Neural cell (in vitro differentiated cells): ENCODE results near the gene TRAPPC14. TPM values are rescaled to one million over a fixed set of nuclear protein-coding genes. Genes with fewer than 3 reads are reported as not detected.

Experiments
- H2AFZ ChIP-seq: fragments of 200-600, 300-800 bp; sonication (generic), shearing (Covaris generic); 2 replicates; pipeline ENCODE4 v1.6.0; 2014; ENCODE audit warnings: low read depth, mild to moderate bottlenecking, antibody characterized with exemption, low read length, moderate library complexity
- H3F3A ChIP-seq: fragments of 200-600 bp; shearing (Covaris generic); 2 replicates; pipeline ENCODE4 v1.6.1; 2016; ENCODE audit warnings: mild to moderate bottlenecking, moderate library complexity, mixed read lengths, antibody characterized with exemption, low read length; ENCODE audit not compliant: insufficient read depth, poor library complexity, severe bottlenecking
- H3K27ac ChIP-seq: fragments of 200-600, 300-800 bp; sonication (generic), shearing (Covaris generic); 2 replicates; pipeline ENCODE4 v1.5.1; 2014; ENCODE audit warnings: mild to moderate bottlenecking, low read length, moderate library complexity
- H3K27me3 ChIP-seq: fragments of 300-800, 200-600 bp; sonication (generic), shearing (Covaris generic); 2 replicates; pipeline ENCODE4 v1.6.0; 2014; ENCODE audit warnings: mild to moderate bottlenecking, low read depth, low read length, moderate library complexity; ENCODE audit not compliant: insufficient read depth
- H3K36me3 ChIP-seq: fragments of 300-800, 200-600 bp; sonication (generic), shearing (Covaris generic); 2 replicates; pipeline ENCODE4 v1.5.1; 2014; ENCODE audit warnings: mild to moderate bottlenecking, antibody characterized with exemption, low read length, moderate library complexity; ENCODE audit not compliant: insufficient read depth
- H3K4me2 ChIP-seq: fragments of 300-800, 200-600 bp; sonication (generic), shearing (Covaris generic); 2 replicates; pipeline ENCODE4 v1.6.0; 2014; ENCODE audit warnings: mild to moderate bottlenecking, low read length
- H3K4me3 ChIP-seq: fragments of 300-800, 200-600 bp; sonication (generic), shearing (Covaris generic); 2 replicates; pipeline ENCODE4 v1.5.1; 2014; ENCODE audit warnings: mild to moderate bottlenecking, low read length, moderate library complexity
- H3K79me2 ChIP-seq: fragments of 200-600 bp; shearing (Covaris generic); replicated peaks from 2 replicates; pipeline ENCODE4 v1.6.0; 2014; ENCODE audit warnings: mild to moderate bottlenecking, low read length, moderate library complexity; ENCODE audit not compliant: insufficient read depth
- H3K9ac ChIP-seq: fragments of 300-800, 200-600 bp; sonication (generic), shearing (Covaris generic); 2 replicates; pipeline ENCODE4 v1.6.1; 2016; ENCODE audit warnings: mild to moderate bottlenecking, low read length, mixed read lengths
- H3K9me2 ChIP-seq: fragments of 200-600 bp; shearing (Covaris generic); 2 replicates; pipeline ENCODE4 v1.6.1; 2016; ENCODE audit warnings: mild to moderate bottlenecking, low read length, mixed read lengths; ENCODE audit not compliant: insufficient read depth
- H3K9me3 ChIP-seq: fragments of 200-600, 300-800 bp; sonication (generic), shearing (Covaris generic); 2 replicates; pipeline ENCODE4 v1.6.1; 2016; ENCODE audit warnings: mild to moderate bottlenecking, mixed run types, low read length, moderate library complexity, mixed read lengths
- H4K20me1 ChIP-seq: fragments of 200-600 bp; shearing (Covaris generic); 2 replicates; pipeline ENCODE4 v1.6.1; 2016; ENCODE audit warnings: mild to moderate bottlenecking, mixed run types; ENCODE audit not compliant: insufficient read depth
- EP300 ChIP-seq: fragments of 450-650 bp; conservative IDR thresholded peaks from 2 replicates; pipeline ENCODE4 v1.6.1; 2014; ENCODE audit warnings: antibody characterized with exemption, mild to moderate bottlenecking, moderate library complexity; ENCODE audit not compliant: poor library complexity, severe bottlenecking
- EZH2 ChIP-seq: fragments of 200-600, 300-800 bp; shearing (Covaris generic), sonication (generic); IDR thresholded peaks from 2 replicates; pipeline ENCODE4 v1.6.1; 2014; ENCODE audit warnings: antibody characterized with exemption, low read length, borderline replicate concordance, mild to moderate bottlenecking; ENCODE audit not compliant: insufficient read depth, poor library complexity, severe bottlenecking
- MXI1 ChIP-seq: fragments of 450-650 bp; conservative IDR thresholded peaks from 2 replicates; pipeline ENCODE4 v1.6.1; 2014; ENCODE audit warnings: antibody characterized with exemption, mild to moderate bottlenecking; ENCODE audit not compliant: poor library complexity, severe bottlenecking
- POLR2AphosphoS5 ChIP-seq: IDR thresholded peaks from 2 replicates; pipeline ENCODE4 v1.6.1; 2012
- RAD21 ChIP-seq: fragments of 450-650 bp; conservative IDR thresholded peaks from 2 replicates; pipeline ENCODE4 v1.6.1; 2014; ENCODE audit warnings: antibody characterized with exemption, mild to moderate bottlenecking, moderate library complexity
- SMC3 ChIP-seq: fragments of 450-650 bp; conservative IDR thresholded peaks from 2 replicates; pipeline ENCODE4 v1.6.1; 2014; ENCODE audit warnings: antibody characterized with exemption, mild to moderate bottlenecking, moderate library complexity; ENCODE audit not compliant: poor library complexity
- TAF1 ChIP-seq: IDR thresholded peaks from 2 replicates; pipeline ENCODE4 v1.6.1; 2012; ENCODE audit warnings: low read depth
- polyA plus RNA-seq: library from polyadenylated mRNA; depleted of rRNA; stranded (reverse); fragments of >200 nt; gene quantifications from 2 replicates; pipeline ENCODE4 v1.2.3, GENCODE V29; 2014
- TF ChIP-seq, protein P1 (sequence below): IDR thresholded peaks from 2 replicates; pipeline ENCODE4 v1.6.1; 2012; ENCODE audit warnings: borderline replicate concordance
- TF ChIP-seq, protein P2 (sequence below): fragments of 450-650 bp; IDR thresholded peaks from 2 replicates; pipeline ENCODE4 v1.5.1; 2014; ENCODE audit warnings: antibody characterized with exemption, mild to moderate bottlenecking, moderate library complexity; ENCODE audit not compliant: poor library complexity, severe bottlenecking

Gene TRAPPC14
- polyA plus RNA-seq, 1 donor from 2014 or later = 26.7 TPM

- Histone ChIP-seq H3K27ac (no peak overlapping the region), H3K27me3 (no peaks in the 10 kb centered on the region), H3K4me3 (no peak overlapping the region), H3K36me3 (no peaks in the 10 kb centered on the region), H2AFZ (no peak overlapping the region), H3K9me3 (no peaks in the 10 kb centered on the region), H3K9me2 (no peaks in the 10 kb centered on the region), H4K20me1 (no peaks in the 10 kb centered on the region), H3K79me2 (no peaks in the 10 kb centered on the region), H3F3A (no peaks in the 10 kb centered on the region), H3K4me2 (no peak overlapping the region), H3K9ac (no peak overlapping the region)
- TF ChIP-seq EP300 (no peak), POLR2AphosphoS5 (peak; percentile 16), TAF1 (no peak)
These were observed 7.9 kb upstream of the TRAPPC14 start for GRCh38 chr7:100166317-100166940.

DNA sequence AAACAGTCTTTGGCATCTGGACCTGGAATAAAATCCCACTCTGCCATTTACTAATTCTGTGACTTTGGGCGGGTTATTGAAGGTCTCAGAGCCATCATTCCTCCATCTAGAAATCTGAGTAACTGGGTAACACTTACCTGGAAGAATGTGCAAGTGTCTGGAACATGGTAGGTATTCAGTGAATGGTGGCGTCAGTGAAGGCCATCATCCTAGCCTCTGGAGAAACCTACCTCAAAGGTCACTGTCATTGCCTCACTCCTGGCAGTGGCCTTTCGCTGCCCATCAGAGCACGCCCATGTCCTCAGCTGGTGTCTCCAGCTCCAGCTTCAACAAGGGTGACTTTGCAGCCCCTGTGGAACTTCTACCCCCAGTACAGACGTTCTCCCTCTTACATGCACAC lies 5.3 kb upstream of the TRAPPC14 start:
- H4K20me1 ChIP-seq = no peaks in the 10 kb centered on the region
- H3F3A ChIP-seq = no peaks in the 10 kb centered on the region
- H3K36me3 ChIP-seq = no peaks in the 10 kb centered on the region
- H3K9ac ChIP-seq = no peak overlapping the region
- TF ChIP-seq RAD21 (no peak), MXI1 (no peak), SMC3 (no peak), EZH2 (no peak), POLR2AphosphoS5 (no peak), EP300 (no peak), TAF1 (no peak)
- TF ChIP-seq, protein P1, sequence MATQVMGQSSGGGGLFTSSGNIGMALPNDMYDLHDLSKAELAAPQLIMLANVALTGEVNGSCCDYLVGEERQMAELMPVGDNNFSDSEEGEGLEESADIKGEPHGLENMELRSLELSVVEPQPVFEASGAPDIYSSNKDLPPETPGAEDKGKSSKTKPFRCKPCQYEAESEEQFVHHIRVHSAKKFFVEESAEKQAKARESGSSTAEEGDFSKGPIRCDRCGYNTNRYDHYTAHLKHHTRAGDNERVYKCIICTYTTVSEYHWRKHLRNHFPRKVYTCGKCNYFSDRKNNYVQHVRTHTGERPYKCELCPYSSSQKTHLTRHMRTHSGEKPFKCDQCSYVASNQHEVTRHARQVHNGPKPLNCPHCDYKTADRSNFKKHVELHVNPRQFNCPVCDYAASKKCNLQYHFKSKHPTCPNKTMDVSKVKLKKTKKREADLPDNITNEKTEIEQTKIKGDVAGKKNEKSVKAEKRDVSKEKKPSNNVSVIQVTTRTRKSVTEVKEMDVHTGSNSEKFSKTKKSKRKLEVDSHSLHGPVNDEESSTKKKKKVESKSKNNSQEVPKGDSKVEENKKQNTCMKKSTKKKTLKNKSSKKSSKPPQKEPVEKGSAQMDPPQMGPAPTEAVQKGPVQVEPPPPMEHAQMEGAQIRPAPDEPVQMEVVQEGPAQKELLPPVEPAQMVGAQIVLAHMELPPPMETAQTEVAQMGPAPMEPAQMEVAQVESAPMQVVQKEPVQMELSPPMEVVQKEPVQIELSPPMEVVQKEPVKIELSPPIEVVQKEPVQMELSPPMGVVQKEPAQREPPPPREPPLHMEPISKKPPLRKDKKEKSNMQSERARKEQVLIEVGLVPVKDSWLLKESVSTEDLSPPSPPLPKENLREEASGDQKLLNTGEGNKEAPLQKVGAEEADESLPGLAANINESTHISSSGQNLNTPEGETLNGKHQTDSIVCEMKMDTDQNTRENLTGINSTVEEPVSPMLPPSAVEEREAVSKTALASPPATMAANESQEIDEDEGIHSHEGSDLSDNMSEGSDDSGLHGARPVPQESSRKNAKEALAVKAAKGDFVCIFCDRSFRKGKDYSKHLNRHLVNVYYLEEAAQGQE = no peak
- TF ChIP-seq, protein P2, sequence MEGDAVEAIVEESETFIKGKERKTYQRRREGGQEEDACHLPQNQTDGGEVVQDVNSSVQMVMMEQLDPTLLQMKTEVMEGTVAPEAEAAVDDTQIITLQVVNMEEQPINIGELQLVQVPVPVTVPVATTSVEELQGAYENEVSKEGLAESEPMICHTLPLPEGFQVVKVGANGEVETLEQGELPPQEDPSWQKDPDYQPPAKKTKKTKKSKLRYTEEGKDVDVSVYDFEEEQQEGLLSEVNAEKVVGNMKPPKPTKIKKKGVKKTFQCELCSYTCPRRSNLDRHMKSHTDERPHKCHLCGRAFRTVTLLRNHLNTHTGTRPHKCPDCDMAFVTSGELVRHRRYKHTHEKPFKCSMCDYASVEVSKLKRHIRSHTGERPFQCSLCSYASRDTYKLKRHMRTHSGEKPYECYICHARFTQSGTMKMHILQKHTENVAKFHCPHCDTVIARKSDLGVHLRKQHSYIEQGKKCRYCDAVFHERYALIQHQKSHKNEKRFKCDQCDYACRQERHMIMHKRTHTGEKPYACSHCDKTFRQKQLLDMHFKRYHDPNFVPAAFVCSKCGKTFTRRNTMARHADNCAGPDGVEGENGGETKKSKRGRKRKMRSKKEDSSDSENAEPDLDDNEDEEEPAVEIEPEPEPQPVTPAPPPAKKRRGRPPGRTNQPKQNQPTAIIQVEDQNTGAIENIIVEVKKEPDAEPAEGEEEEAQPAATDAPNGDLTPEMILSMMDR = no peak
- no peaks in the 10 kb centered on the region for H3K27me3 ChIP-seq
- H3K4me2 ChIP-seq = no peak overlapping the region
- no peaks in the 10 kb centered on the region for H3K9me2 ChIP-seq
- H3K27ac ChIP-seq = no peak overlapping the region
- no peaks in the 10 kb centered on the region for H3K9me3 ChIP-seq
- no peaks in the 10 kb centered on the region for H3K79me2 ChIP-seq
- H2AFZ ChIP-seq = no peak overlapping the region
- no peak overlapping the region for H3K4me3 ChIP-seq
